ENCODE data around the gene PPP2R2D. TPM values are rescaled to one million over a fixed set of nuclear protein-coding genes. Genes with fewer than 3 reads are reported as not detected.
A peak's percentile ranks its signal among the peaks of the same experiment; 100 is the strongest.

Gene PPP2R2D
- total RNA-seq, 2 experiments from 2014 or later, result 31.6 to 32.3 TPM

- H3K4me1 Mint-ChIP-seq (ENCODE audit: low read depth), result peaks cover 4% of the 10 kb centered on the region
- ATAC-seq, result no peak
- H3K36me3 Mint-ChIP-seq (ENCODE audit: low read depth), result no peaks in the 10 kb centered on the region
- no peak for DNase-seq
- ChIA-PET CTCF (no interaction called here), POLR2A (no interaction called here)
- no peak overlapping the region for H3K27ac Mint-ChIP-seq
- peaks cover 6% of the 10 kb centered on the region for H3K9me3 Mint-ChIP-seq
- TF ChIP-seq CTCF (IDR thresholded peaks at IDR 0.05), result no peak
- H3K27me3 Mint-ChIP-seq, result peaks cover 1% of the 10 kb centered on the region
- intact Hi-C loops (cut with micrococcal nuclease), result no loop called here
- no peak overlapping the region for H3K4me3 Mint-ChIP-seq
Measured at GRCh38 chr10:132003282-132003924, 102.6 kb downstream of the PPP2R2D start.

- H3K4me3 Mint-ChIP-seq, result no peak overlapping the region
- ChIA-PET CTCF (interaction anchor here (1.8 kb wide), 1 partner anchor 19 kb away, joined by 6 read pairs; no protein-coding TSS in a partner anchor), POLR2A (no interaction called here)
- ATAC-seq, result no peak
- H3K36me3 Mint-ChIP-seq (ENCODE audit: low read depth), result no peaks in the 10 kb centered on the region
- peaks cover 6% of the 10 kb centered on the region for H3K9me3 Mint-ChIP-seq
- peaks cover 4% of the 10 kb centered on the region for H3K27me3 Mint-ChIP-seq
- no peak overlapping the region for H3K27ac Mint-ChIP-seq
- DNase-seq, result no peak
- intact Hi-C loops (cut with micrococcal nuclease), result no loop called here
- no peak for TF ChIP-seq CTCF (IDR thresholded peaks at IDR 0.05)
- peaks cover 4% of the 10 kb centered on the region for H3K4me1 Mint-ChIP-seq (ENCODE audit: low read depth)
Measured at GRCh38 chr10:132004052-132004451, 103.2 kb downstream of the PPP2R2D start.

- Mint-ChIP-seq H3K27ac (no peak overlapping the region), H3K4me1 (ENCODE audit: low read depth) (peaks cover 4% of the 10 kb centered on the region), H3K4me3 (no peak overlapping the region), H3K27me3 (peaks cover 4% of the 10 kb centered on the region), H3K9me3 (peaks cover 6% of the 10 kb centered on the region), H3K36me3 (ENCODE audit: low read depth) (no peaks in the 10 kb centered on the region)
- POLR2A ChIA-PET, result no interaction called here
- CTCF ChIA-PET, result interaction anchor here (1.0 to 1.8 kb wide), 2 partner anchors 18 to 120 kb away, joined by 4 to 6 read pairs; no protein-coding TSS in a partner anchor
- DNase-seq (peak; percentile 33), ATAC-seq (peak; percentile 51)
- intact Hi-C loops (cut with micrococcal nuclease), result no loop called here
- TF ChIP-seq CTCF (IDR thresholded peaks at IDR 0.05), result no peak
Measured at GRCh38 chr10:132005147-132005546, 104.3 kb downstream of the PPP2R2D start.

GRCh38 chr10:132006966-132007365 is 106.2 kb downstream of the PPP2R2D start:
- peaks cover 7% of the 10 kb centered on the region for H3K27me3 Mint-ChIP-seq
- peaks cover 4% of the 10 kb centered on the region for H3K4me1 Mint-ChIP-seq (ENCODE audit: low read depth)
- no peak overlapping the region for H3K27ac Mint-ChIP-seq
- CTCF ChIA-PET, result interaction anchor here (1.2 kb wide), 1 partner anchor 16 kb away, joined by 3 read pairs; no protein-coding TSS in a partner anchor
- POLR2A ChIA-PET, result no interaction called here
- no peak for TF ChIP-seq CTCF (IDR thresholded peaks at IDR 0.05)
- H3K9me3 Mint-ChIP-seq, result peaks cover 6% of the 10 kb centered on the region
- no peak overlapping the region for H3K4me3 Mint-ChIP-seq
- H3K36me3 Mint-ChIP-seq (ENCODE audit: low read depth), result no peaks in the 10 kb centered on the region
- no peak for DNase-seq
- ATAC-seq, result no peak
- intact Hi-C loops (cut with micrococcal nuclease), result no loop called here

- no peak for ATAC-seq
- Mint-ChIP-seq H3K4me3 (no peak overlapping the region), H3K36me3 (ENCODE audit: low read depth) (no peaks in the 10 kb centered on the region), H3K27me3 (peaks cover 7% of the 10 kb centered on the region), H3K9me3 (peaks cover 6% of the 10 kb centered on the region), H3K27ac (no peak overlapping the region), H3K4me1 (ENCODE audit: low read depth) (peaks cover 4% of the 10 kb centered on the region)
- ChIA-PET CTCF (interaction anchor here (1.2 to 2.5 kb wide), 2 partner anchors 15 to 122 kb away, joined by 3 to 11 read pairs; no protein-coding TSS in a partner anchor), POLR2A (no interaction called here)
- no peak for TF ChIP-seq CTCF (IDR thresholded peaks at IDR 0.05)
- intact Hi-C loops (cut with micrococcal nuclease), result no loop called here
- no peak for DNase-seq
Measured at GRCh38 chr10:132007681-132008080, 106.9 kb downstream of the PPP2R2D start.

Other genes with a start within 250 kb of the PPP2R2D start
- gene BNIP3, start 80.9 kb downstream of the PPP2R2D start, total RNA-seq, result 100 to 1,000 TPM; 207 to 216 TPM
- gene JAKMIP3, start 164.9 kb downstream of the PPP2R2D start, total RNA-seq, result under 1 TPM; 0.18 to 0.31 TPM

All from activated CD8-positive, alpha-beta T cell treated with anti-CD3 and anti-CD28 coated beads for 36 hours (primary cell).